SK-N-SH treated with all-trans-retinoic acid at 6 μM for 48 hours (cell line): ENCODE measurements around the gene AQP3.

ENCODE experiments used
- ATAC-seq: fragments of 200-7000 bp; cut with Tn5 transposase; 3 replicates; pipeline ENCODE4 v1.9.1; 2020; ENCODE audit warnings: mild to moderate bottlenecking, moderate library complexity
- ARNTL ChIP-seq: fragments of 450-650 bp; formaldehyde crosslinking; IDR thresholded peaks from 2 replicates; pipeline ENCODE4 v1.5.0; 2020; ENCODE audit warnings: low read depth, mild to moderate bottlenecking, moderate library complexity, borderline replicate concordance
- BACH2 ChIP-seq: fragments of 250-450 bp; sonication (Bioruptor Pico); IDR thresholded peaks from 2 replicates; pipeline ENCODE4 v1.9.0; 2021; ENCODE audit warnings: mild to moderate bottlenecking, borderline replicate concordance
- CSRNP3 ChIP-seq: fragments of 250-450 bp; sonication (Bioruptor Pico); IDR thresholded peaks from 2 replicates; pipeline ENCODE4 v1.5.1; 2021; ENCODE audit warnings: mild to moderate bottlenecking, moderate library complexity
- ESRRG ChIP-seq: fragments of 250-450 bp; sonication (Bioruptor Pico); IDR thresholded peaks from 2 replicates; pipeline ENCODE4 v1.6.1; 2021; ENCODE audit warnings: mild to moderate bottlenecking
- ISL1 ChIP-seq: fragments of 250-450 bp; sonication (Bioruptor Pico); IDR thresholded peaks from 2 replicates; pipeline ENCODE4 v2.1.2; 2022; ENCODE audit warnings: mild to moderate bottlenecking, moderate library complexity
- POU6F1 ChIP-seq: fragments of 250-450 bp; sonication (Bioruptor Pico); IDR thresholded peaks from 2 replicates; pipeline ENCODE4 v1.8.0; 2021; ENCODE audit warnings: low read depth, mild to moderate bottlenecking, moderate library complexity, borderline replicate concordance
- PPARA ChIP-seq: fragments of 250-450 bp; sonication (Bioruptor Pico); IDR thresholded peaks from 2 replicates; pipeline ENCODE4 v1.5.0; 2020; ENCODE audit warnings: mild to moderate bottlenecking, borderline replicate concordance
- TCF4 ChIP-seq: fragments of 250-450 bp; sonication (Bioruptor Pico); IDR thresholded peaks from 2 replicates; pipeline ENCODE4 v1.8.0; 2021; ENCODE audit warnings: mild to moderate bottlenecking, moderate library complexity, borderline replicate concordance
- TOX ChIP-seq: fragments of 250-450 bp; sonication (Bioruptor Pico); IDR thresholded peaks from 2 replicates; pipeline ENCODE4 v1.8.0; 2021; ENCODE audit warnings: mild to moderate bottlenecking, moderate library complexity, borderline replicate concordance
- TSHZ2 ChIP-seq: fragments of 250-450 bp; sonication (Bioruptor Pico); IDR thresholded peaks from 2 replicates; pipeline ENCODE4 v1.5.0; 2020; ENCODE audit warnings: mild to moderate bottlenecking, moderate library complexity
- ZC3H10 ChIP-seq: fragments of 250-450 bp; sonication (Bioruptor Pico); IDR thresholded peaks from 2 replicates; pipeline ENCODE4 v1.5.1; 2021; ENCODE audit warnings: mild to moderate bottlenecking, moderate library complexity
- ZFP3 ChIP-seq: fragments of 250-450 bp; sonication (Bioruptor Pico); IDR thresholded peaks from 2 replicates; pipeline ENCODE4 v1.5.0; 2020; ENCODE audit warnings: mild to moderate bottlenecking, moderate library complexity
- ZFP30 ChIP-seq: fragments of 450-650 bp; formaldehyde crosslinking; IDR thresholded peaks from 2 replicates; pipeline ENCODE4 v1.5.0; 2022; ENCODE audit warnings: mild to moderate bottlenecking, moderate library complexity
- ZNF565 ChIP-seq: fragments of 450-650 bp; formaldehyde crosslinking; conservative IDR thresholded peaks from 2 replicates; pipeline ENCODE4 v1.5.0; 2020; ENCODE audit warnings: low read depth, mild to moderate bottlenecking, moderate library complexity
- ZNF70 ChIP-seq: fragments of 450-650 bp; formaldehyde crosslinking; IDR thresholded peaks from 2 replicates; pipeline ENCODE4 v1.5.0; 2020; ENCODE audit warnings: mild to moderate bottlenecking, moderate library complexity
- TF ChIP-seq, protein P1 (sequence below): fragments of 250-450 bp; sonication (Bioruptor Pico); IDR thresholded peaks from 2 replicates; pipeline ENCODE4 v1.5.1; 2020; ENCODE audit warnings: low read depth, mild to moderate bottlenecking, moderate library complexity

The AQP3 gene

GRCh38 chr9:33472881-33473615 is 25.7 kb upstream of the AQP3 start (continued):
- TF ChIP-seq TSHZ2: no peak

GRCh38 chr9:33472171-33472880 is 24.9 kb upstream of the AQP3 start:
- ATAC-seq: no peak
- TF ChIP-seq TCF4 (CRISPR knock-in tag): no peak
- TF ChIP-seq BACH2 (CRISPR knock-in tag): no peak
- TF ChIP-seq, protein P1, sequence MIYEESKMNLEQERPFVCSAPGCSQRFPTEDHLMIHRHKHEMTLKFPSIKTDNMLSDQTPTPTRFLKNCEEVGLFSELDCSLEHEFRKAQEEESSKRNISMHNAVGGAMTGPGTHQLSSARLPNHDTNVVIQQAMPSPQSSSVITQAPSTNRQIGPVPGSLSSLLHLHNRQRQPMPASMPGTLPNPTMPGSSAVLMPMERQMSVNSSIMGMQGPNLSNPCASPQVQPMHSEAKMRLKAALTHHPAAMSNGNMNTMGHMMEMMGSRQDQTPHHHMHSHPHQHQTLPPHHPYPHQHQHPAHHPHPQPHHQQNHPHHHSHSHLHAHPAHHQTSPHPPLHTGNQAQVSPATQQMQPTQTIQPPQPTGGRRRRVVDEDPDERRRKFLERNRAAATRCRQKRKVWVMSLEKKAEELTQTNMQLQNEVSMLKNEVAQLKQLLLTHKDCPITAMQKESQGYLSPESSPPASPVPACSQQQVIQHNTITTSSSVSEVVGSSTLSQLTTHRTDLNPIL: no peak
- TF ChIP-seq ISL1 (CRISPR knock-in tag): no peak
- TF ChIP-seq ZFP30 (CRISPR knock-in tag): no peak
- no peak for TF ChIP-seq TSHZ2
- no peak for TF ChIP-seq ESRRG (CRISPR knock-in tag)
- no peak for TF ChIP-seq TOX (CRISPR knock-in tag)
- no peak for TF ChIP-seq ZFP3 (CRISPR knock-in tag)
- no peak for TF ChIP-seq ARNTL (CRISPR knock-in tag)
- TF ChIP-seq POU6F1: no peak
- no peak for TF ChIP-seq ZNF70 (CRISPR knock-in tag)
- no peak for TF ChIP-seq ZNF565

DNA sequence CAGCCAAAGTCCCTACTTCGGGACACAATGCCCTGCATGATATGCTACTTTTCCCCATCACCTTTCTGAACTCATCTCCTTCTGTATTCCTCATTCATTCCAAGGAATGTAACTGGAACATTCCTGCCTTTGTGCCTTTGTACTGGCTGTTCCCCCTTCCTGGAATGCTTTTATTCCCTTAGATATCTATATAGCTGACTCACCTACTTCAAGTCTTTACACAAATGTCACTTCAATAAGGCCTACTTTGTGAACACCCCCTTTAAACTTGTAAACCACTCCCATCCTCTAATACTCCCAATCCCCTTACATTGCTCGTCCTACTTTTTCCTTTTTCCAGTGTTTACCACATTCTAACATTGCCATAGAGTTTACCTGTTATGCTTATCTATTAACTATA is 24.0 kb upstream of the AQP3 start:
- TF ChIP-seq TCF4 (CRISPR knock-in tag) (no peak), ISL1 (CRISPR knock-in tag) (no peak), ZC3H10 (CRISPR knock-in tag) (no peak), ZFP30 (CRISPR knock-in tag) (no peak), TSHZ2 (no peak)

GRCh38 chr9:33469891-33470290 is 22.5 kb upstream of the AQP3 start:
- ATAC-seq: no peak
- no peak for TF ChIP-seq PPARA (CRISPR knock-in tag)
- TF ChIP-seq ARNTL (CRISPR knock-in tag): no peak
- TF ChIP-seq, protein P1: no peak
- no peak for TF ChIP-seq ZC3H10 (CRISPR knock-in tag)
- TF ChIP-seq POU6F1: no peak
- TF ChIP-seq TOX (CRISPR knock-in tag): no peak
- TF ChIP-seq BACH2 (CRISPR knock-in tag): no peak
- TF ChIP-seq CSRNP3 (CRISPR knock-in tag): no peak

More for the DNA sequence above, 24.0 kb upstream of the AQP3 start:
- no peak for ATAC-seq
